LNCaP clone FGC (cell line): ENCODE results near the gene CCDC81.

Source experiments
- DNase-seq: peaks from one replicate; pipeline ENCODE4 v3.0.0-alpha.2; 2011; ENCODE audit warnings: low read depth
- H3K4me3 ChIP-seq: 2 replicates; pipeline ENCODE4 v1.5.1; 2011; ENCODE audit warnings: mild to moderate bottlenecking, low read depth, low read length, control low read depth
- TF ChIP-seq, protein P1 (sequence below): IDR thresholded peaks from 2 replicates; pipeline ENCODE4 v1.5.1; 2012; ENCODE audit warnings: mild to moderate bottlenecking; ENCODE audit not compliant: control insufficient read depth, insufficient read depth; ENCODE audit errors: extremely low read depth

CCDC81 gene

DNA sequence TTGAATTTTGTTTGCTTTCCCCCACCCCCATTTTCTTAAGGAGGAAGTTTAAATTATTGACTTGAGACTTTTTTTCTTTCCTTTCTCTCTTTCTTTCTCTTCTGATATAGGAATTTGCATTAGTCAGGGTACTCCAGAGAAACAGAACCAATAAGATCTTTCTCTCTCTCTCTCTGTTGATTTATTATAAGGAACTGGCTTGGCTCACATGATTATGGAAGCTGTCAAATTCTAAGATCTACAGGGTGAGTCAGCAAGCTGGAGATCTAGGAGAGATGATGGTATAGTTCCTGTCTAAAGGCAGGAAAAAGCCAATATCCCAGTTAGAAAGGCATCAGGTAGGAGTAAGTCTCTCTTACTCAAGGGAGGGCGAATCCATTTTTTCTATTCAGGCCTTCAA is 64.0 kb downstream of the CCDC81 start:
- TF ChIP-seq, protein P1, sequence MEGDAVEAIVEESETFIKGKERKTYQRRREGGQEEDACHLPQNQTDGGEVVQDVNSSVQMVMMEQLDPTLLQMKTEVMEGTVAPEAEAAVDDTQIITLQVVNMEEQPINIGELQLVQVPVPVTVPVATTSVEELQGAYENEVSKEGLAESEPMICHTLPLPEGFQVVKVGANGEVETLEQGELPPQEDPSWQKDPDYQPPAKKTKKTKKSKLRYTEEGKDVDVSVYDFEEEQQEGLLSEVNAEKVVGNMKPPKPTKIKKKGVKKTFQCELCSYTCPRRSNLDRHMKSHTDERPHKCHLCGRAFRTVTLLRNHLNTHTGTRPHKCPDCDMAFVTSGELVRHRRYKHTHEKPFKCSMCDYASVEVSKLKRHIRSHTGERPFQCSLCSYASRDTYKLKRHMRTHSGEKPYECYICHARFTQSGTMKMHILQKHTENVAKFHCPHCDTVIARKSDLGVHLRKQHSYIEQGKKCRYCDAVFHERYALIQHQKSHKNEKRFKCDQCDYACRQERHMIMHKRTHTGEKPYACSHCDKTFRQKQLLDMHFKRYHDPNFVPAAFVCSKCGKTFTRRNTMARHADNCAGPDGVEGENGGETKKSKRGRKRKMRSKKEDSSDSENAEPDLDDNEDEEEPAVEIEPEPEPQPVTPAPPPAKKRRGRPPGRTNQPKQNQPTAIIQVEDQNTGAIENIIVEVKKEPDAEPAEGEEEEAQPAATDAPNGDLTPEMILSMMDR = no peak
- DNase-seq = no peak
- H3K4me3 ChIP-seq = no peak overlapping the region

DNA sequence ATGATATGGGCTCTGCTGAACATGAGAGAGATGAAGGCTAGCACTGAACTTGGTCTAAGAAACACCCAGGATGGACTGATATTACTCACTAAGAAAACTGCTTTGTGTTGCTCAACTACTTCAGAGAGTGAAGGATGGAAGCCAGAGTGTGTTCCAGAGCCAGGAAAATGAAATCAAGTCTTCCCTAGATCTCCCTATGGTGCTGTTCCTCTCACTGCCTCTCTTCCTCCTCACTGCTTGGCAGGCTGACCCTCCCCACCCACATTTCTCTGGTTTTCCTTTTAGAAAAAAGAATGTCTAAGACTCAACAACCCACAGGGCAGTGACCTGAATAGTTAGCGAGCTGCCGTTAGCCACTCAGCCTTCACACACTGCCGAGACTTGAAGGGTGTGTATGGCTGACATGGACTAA is 65.6 kb downstream of the CCDC81 start:
- TF ChIP-seq, protein P1 = no peak
- no peak overlapping the region for H3K4me3 ChIP-seq
- DNase-seq = no peak

DNA sequence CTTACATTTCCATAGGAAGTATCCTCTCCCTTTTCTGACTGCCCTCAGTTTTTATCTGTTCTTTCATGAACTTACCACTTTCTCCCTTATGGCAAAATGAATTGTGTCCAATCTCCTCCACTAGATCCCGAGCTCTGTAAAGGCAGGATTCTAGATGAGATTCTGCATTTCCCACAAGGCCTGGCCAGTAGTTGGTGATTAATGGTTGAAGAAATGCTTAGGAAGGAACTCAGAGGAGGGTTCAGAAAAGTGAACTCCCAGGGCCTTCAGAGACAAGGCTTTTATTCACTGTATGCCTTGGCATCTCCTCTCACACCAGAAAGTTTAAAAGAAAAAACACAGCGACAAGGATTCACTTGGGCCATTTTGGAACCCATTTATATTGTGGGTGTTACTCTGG is 66.2 kb downstream of the CCDC81 start:
- H3K4me3 ChIP-seq = no peak overlapping the region
- DNase-seq = no peak
- TF ChIP-seq, protein P1 = no peak

DNA sequence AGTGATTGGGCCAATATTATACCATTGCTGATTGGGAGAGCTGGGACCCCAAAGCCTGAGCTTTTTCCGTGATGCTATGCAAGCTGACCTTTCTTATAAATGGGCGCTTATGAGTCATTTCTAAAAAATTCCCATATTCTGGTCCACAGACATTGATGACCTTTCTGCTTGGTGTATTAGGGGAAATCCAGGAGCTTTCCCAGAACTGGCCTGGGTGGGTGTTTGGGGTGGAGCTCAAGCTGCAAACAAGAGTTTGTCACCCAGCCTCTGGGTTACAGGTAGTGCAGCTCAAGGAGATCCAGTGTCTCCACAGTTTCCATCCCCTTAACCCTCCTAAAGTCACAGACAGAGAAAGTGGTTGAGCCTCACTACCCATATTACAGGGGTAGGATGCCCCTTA is 67.7 kb downstream of the CCDC81 start:
- TF ChIP-seq, protein P1 = no peak
- H3K4me3 ChIP-seq = no peak overlapping the region
- DNase-seq = no peak

DNA sequence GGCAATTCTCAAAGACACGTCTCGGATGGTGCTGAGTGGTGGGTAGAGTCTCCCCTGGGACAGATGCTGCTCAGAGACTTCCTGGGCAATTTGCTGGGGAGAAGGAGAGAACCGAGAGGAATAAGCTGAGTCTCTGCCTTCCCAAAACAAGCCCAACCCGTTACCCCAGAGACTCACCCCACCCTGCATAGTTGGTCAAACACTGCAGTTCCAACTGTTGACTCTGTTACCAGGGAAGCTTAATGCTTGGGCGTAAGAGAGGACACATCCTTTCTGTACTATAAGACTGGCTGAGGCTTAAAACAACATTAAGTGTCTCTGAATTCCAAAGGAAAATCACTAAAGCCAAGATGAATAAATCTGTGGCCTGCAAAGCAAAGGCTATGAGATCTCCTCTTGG is 68.1 kb downstream of the CCDC81 start:
- no peak for DNase-seq
- no peak overlapping the region for H3K4me3 ChIP-seq
- TF ChIP-seq, protein P1 = no peak

DNA sequence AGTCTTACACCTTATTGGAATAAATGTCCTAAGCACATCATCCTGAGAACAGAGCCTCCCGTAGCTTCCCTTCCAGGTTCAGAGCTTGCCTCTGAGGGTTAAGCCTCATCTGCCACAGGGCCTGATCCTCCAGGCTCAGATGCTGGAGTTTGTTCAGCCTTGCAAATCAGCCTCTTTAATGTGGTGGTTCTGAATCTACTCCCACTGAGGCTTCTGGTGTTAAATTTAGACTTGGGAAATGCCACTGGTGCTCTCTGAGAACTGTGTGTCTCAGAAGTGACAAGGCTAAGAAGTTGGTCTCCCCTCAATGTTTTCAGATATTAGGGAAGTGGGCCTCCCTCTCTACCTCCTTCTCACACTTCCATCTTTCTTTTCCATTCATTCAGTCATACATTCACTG is 68.7 kb downstream of the CCDC81 start:
- DNase-seq = no peak
- H3K4me3 ChIP-seq = no peak overlapping the region
- TF ChIP-seq, protein P1 = no peak

DNA sequence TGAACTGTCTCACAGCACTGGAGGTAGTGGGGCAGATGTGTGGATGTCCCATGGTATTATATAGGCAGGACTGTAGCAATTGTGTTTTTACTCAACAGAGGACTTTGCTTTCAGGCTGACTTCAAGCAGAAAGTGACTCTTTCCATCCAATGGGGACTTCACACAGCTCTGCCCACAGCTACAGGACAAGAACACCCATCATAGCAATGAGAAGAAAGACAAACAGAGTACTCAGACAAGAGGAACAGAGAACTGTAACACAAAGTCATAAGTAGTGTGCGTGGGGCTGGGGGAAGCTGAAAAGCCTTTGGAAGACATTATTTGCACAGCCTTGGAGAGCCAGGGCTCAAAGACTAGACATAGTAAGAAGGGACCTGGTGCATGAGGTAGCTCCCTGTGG is 70.3 kb downstream of the CCDC81 start:
- TF ChIP-seq, protein P1 = no peak
- H3K4me3 ChIP-seq = no peak overlapping the region
- DNase-seq = no peak
